EL (cell line): ENCODE data around the gene PGGT1B.

Experiments used
- DNase-seq: peaks from one replicate; pipeline ENCODE4 v3.0.0-alpha.2; 2016

PGGT1B gene

GRCh38 chr5:115179394-115180164 is 83.1 kb downstream of the PGGT1B start:
- DNase-seq: peak; percentile 21

- no peak for DNase-seq
Measured at GRCh38 chr5:115179030-115179393, 83.7 kb downstream of the PGGT1B start.

GRCh38 chr5:115170929-115171510 is 91.7 kb downstream of the PGGT1B start:
- DNase-seq: no peak

- no peak for DNase-seq
Measured at GRCh38 chr5:115170134-115170928, 92.3 kb downstream of the PGGT1B start.

- DNase-seq: peak; percentile 92
Measured at GRCh38 chr5:115169487-115170133, 93.1 kb downstream of the PGGT1B start, which contains the start of gene TRIM36. Gene TRIM36 (minus strand): TSS chr5:115169908. CDS start chr5:115169634, 274 bp downstream.

GRCh38 chr5:115168829-115169486 is 93.7 kb downstream of the PGGT1B start:
- peak; percentile 17 for DNase-seq

GRCh38 chr5:115166744-115167393 is 95.8 kb downstream of the PGGT1B start:
- DNase-seq: no peak

- DNase-seq: no peak
Measured at GRCh38 chr5:115165790-115166189, 96.9 kb downstream of the PGGT1B start.

- no peak for DNase-seq
Measured at GRCh38 chr5:115160975-115161475, 101.7 kb downstream of the PGGT1B start.
